HG02943 (cell line): ENCODE measurements around the gene PTPRN2.
"Not testable (repeated sequence)": the region's sequence is repeated elsewhere in the genome, so short reads cannot be mapped to it uniquely, and the experiment has no call there.

ENCODE experiments used
- ATAC-seq: cut with Tn5 transposase; IDR thresholded peaks from one replicate; pipeline ENCODE4 v1.9.1; 2021; ENCODE audit warnings: mild to moderate bottlenecking, low read depth, moderate library complexity; ENCODE audit not compliant: unreplicated experiment

The PTPRN2 gene

GRCh38 chr7:158295966-158296797 lies 291.4 kb downstream of the PTPRN2 start:
- ATAC-seq, result no peak

DNA sequence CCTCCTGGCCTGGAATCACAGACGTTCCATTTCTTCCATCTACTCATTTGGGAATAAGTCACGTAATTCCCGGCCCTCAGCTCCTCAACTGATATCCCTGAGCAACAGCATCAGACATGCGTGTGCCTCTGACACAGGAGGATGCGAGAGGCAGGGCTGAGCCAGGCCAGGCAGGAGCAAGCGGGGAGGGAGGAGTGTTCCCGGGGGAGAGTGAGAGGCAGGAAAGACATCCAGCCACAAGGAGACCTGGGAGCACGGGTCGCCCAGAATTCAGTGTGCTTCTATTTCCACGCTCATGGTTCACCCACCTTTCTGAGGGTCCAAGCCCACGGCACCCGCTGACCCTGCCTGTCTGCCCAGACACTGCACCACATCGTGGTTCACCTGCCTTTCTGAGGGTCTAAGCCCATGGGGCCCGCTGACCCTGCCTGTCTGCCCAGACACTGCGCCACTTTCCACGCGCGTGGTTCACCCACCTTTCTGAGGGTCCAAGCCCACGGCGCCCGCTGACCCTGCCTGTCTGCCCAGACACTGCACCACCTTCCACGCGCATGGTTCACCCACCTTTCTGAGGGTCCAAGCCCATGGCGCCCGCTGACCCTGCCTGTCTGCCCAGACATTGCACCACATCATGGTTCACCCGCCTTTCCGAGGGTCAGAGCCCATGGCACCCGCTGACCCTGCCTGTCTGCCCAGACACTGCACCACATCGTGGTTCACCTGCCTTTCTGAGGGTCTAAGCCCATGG lies 293.0 kb downstream of the PTPRN2 start:
- not testable (repeated sequence) for ATAC-seq

DNA sequence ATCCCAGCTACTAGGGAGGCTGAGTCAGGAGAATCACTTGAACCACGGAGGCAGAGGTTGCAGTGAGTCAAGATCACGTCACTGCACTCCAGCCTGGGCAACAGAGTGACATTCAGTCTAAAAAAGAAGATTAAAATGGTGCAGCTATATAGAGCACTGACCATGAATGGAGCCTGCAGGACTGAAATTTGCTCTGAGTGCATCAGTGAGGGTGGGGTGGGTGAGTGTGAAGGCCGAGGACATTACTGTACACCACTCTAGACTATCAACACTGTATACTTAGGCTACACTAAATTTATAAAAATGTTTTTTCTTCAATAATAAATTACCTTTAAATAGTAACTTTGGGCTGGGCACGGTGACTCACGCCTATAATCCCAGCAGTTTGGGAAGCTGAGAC lies 294.7 kb downstream of the PTPRN2 start:
- ATAC-seq, result no peak

- no peak for ATAC-seq
Measured at GRCh38 chr7:158291998-158292397, 295.6 kb downstream of the PTPRN2 start.

DNA sequence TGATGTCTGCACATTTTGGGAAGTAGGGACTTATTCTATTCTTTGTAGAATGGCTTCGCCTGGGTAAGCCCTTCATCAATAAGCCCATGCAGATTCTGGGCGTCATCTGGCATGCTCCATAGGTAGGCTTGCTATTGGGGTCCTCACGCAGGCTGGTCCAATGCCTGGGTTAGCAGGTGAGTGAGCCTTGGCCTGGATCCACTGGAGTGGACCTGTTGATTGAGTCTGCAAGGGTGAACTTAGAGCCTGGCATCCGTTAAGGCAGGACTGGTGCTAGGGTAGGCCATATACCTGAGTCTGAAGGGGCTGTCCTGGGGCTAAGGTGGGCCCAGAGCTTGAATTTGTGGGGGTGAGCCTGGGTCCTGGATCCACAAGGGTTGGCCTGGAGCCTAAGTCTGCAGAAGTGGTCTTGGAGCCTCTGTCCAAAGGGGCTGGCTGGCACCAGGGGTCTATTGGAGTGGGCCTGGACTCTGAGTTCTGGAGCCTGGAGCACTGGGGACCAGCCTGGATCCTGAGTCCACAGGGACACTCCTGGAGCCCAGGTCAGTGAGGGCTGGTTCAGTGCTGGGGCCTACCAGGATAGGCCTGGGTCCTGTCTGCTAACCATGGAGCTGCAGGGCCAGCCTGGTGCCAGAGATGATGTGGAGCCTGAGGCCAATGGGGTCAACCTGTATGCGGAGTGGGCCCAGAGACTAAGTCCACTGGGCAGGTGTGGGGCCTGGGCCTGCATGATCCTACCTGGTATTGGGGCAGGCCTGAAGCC lies 297.7 kb downstream of the PTPRN2 start:
- no peak for ATAC-seq

- ATAC-seq, result no peak
Measured at GRCh38 chr7:158289231-158289630, 298.4 kb downstream of the PTPRN2 start.

GRCh38 chr7:158286210-158286609 lies 301.4 kb downstream of the PTPRN2 start:
- no peak for ATAC-seq

DNA sequence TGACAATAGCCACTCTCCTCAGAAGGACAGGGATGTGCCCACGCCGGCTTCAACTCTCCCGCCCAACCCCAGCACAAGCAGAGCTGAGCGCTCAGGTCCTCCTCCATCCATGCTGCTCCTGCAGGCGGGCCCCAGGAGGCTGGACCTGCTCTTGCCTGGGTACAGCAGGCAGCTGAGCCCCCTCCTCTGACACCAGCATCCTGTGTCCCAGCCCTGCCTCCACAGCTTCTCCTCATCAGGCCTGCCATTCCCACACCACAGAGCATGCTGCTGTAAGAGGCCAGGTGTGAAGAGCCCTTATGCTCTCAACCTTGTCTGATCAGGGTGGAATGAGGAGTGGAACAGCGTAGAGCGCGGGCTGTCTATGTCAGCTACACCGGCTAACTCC lies 302.2 kb downstream of the PTPRN2 start:
- ATAC-seq, result no peak

DNA sequence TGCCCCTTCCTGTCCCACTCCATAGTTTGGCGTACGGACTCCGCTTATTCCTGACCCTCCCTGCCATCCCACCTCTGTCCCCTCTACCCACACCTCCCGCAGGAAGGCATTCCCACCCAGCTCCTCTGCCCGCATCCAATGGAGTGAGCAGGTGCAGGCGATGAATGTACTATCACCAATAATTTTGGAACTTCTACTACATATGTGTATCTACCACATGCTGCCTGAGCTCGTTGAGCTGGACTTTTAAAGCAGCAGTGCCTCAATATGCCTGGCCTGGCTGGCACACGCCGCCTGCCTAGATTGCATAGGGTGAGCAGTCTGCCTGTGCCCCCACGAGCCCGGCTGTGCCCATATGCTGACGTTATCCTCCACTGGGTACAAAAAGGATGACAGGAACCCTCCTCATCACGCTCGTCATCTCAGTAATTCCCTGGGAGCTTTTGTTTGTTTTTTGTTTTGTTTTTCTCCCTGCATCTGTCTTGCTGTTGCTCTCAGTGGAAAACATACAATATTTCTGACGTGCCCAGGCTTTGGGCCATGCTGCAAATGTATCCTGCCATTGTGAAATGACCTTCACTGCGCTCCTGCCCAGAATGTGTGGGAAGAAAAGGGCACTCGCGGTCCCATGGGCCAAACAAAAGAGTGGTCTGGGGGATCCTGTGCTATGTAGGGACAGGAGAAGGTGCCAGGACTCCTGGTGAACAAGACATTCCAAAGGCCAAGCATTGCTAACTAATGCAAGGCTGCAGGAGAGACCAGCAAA lies 302.8 kb downstream of the PTPRN2 start:
- no peak for ATAC-seq

- no peak for ATAC-seq
Measured at GRCh38 chr7:158284121-158284520, 303.5 kb downstream of the PTPRN2 start.

GRCh38 chr7:158283016-158283974 lies 304.3 kb downstream of the PTPRN2 start:
- ATAC-seq, result no peak

- ATAC-seq, result no peak
Measured at GRCh38 chr7:158282461-158283001, 305.1 kb downstream of the PTPRN2 start.

- ATAC-seq, result no peak
Measured at GRCh38 chr7:158281441-158281840, 306.2 kb downstream of the PTPRN2 start.

GRCh38 chr7:158280448-158281144 lies 307.0 kb downstream of the PTPRN2 start:
- no peak for ATAC-seq

GRCh38 chr7:158279539-158280447 lies 307.8 kb downstream of the PTPRN2 start:
- ATAC-seq, result no peak

GRCh38 chr7:158278745-158279320 lies 308.8 kb downstream of the PTPRN2 start:
- no peak for ATAC-seq
